ENCODE data around the gene CENPC. TPM values are rescaled to one million over a fixed set of nuclear protein-coding genes. Genes with fewer than 3 reads are reported as not detected.
"Not testable (repeated sequence)": the region's sequence is repeated elsewhere in the genome, so short reads cannot be mapped to it uniquely, and the experiment has no call there.

Gene CENPC
- polyA plus RNA-seq, 1 of the 3 experiments (the other 2 are of a cell fraction) = 2.2 TPM

- Histone ChIP-seq H4K20me1 (ENCODE audit: insufficient read depth) (no peaks in the 10 kb centered on the region), H3F3A (replicated peaks; ENCODE audit: insufficient read depth) (peaks cover 2% of the 10 kb centered on the region), H2AFZ (ENCODE audit: low read depth) (no peak overlapping the region), H3K4me1 (ENCODE audit: control insufficient read depth in 1 of 2, insufficient read depth in 2 of 2, low read depth in 1 of 2, low read length in 1 of 2) (no peaks in the 10 kb centered on the region), H3K9me2 (no peaks in the 10 kb centered on the region), H3K79me2 (ENCODE audit: insufficient read depth) (no peaks in the 10 kb centered on the region; the same call in 1 of the 2 replicates), H3K27me3 (ENCODE audit: insufficient read depth) (no peaks in the 10 kb centered on the region), H3K4me2 (no peak overlapping the region), H3K9me3 (no peaks in the 10 kb centered on the region), H3K9ac (no peak overlapping the region), H3K27ac (ENCODE audit: low read depth in 2 of 2, low read length in 1 of 2) (no peak overlapping the region), H3K4me3 (ENCODE audit: low read depth in 2 of 2, low read length in 1 of 2) (no peak overlapping the region), H3K36me3 (replicated peaks in 1 of 2; ENCODE audit: control insufficient read depth in 1 of 2, insufficient read depth in 2 of 2, low read length in 1 of 2) (peaks cover 6 to 23% of the 10 kb centered on the region in 2 experiments)
- WGBS (ENCODE audit: low lambda C conversion rate) = 93% methylated on average over 5 of the region's 5 CpGs
- CTCF ChIA-PET = interaction anchor here (0.7 kb wide), 1 partner anchor 62 kb away, joined by 3 read pairs; no protein-coding TSS in a partner anchor
- DNase-seq = no peak
- POLR2A ChIA-PET = no interaction called here
- TF ChIP-seq FOXM1 (IDR thresholded peaks at IDR 0.05; ENCODE audit: low read depth) = no peak
- no peak for TF ChIP-seq USF1 (IDR thresholded peaks at IDR 0.05; ENCODE audit: borderline replicate concordance, low read depth)
- no peak for TF ChIP-seq RFX5 (IDR thresholded peaks at IDR 0.05; ENCODE audit: low read length)
- no peak for TF ChIP-seq FOXJ3 (CRISPR knock-in tag; IDR thresholded peaks at IDR 0.05)
- TF ChIP-seq USF2 (IDR thresholded peaks at IDR 0.05; ENCODE audit: borderline replicate concordance, low read depth, low read length) = no peak
- no peak for TF ChIP-seq TCF12 (IDR thresholded peaks at IDR 0.05)
- no peak for TF ChIP-seq RCOR1 (IDR thresholded peaks at IDR 0.05; ENCODE audit: low read length)
- TF ChIP-seq RAD21 (IDR thresholded peaks at IDR 0.05; ENCODE audit: low read length) = no peak
- no peak for TF ChIP-seq REST (IDR thresholded peaks at IDR 0.05; ENCODE audit: low read depth, low read length)
- no peak for TF ChIP-seq MAX (IDR thresholded peaks at IDR 0.05; ENCODE audit: low read depth)
- TF ChIP-seq SMC3 (IDR thresholded peaks at IDR 0.05; ENCODE audit: low read depth, low read length) = no peak
- no peak for TF ChIP-seq ZBTB33 (IDR thresholded peaks at IDR 0.05; ENCODE audit: borderline replicate concordance, low read depth)
- no peak for TF ChIP-seq CTCF (IDR thresholded peaks at IDR 0.05)
- TF ChIP-seq PBX3 (IDR thresholded peaks at IDR 0.05) = no peak
- no peak for TF ChIP-seq POLR2AphosphoS5 (IDR thresholded peaks at IDR 0.05; ENCODE audit: low read depth, low read length)
Measured at GRCh38 chr4:67456577-67457196, 88.6 kb downstream of the CENPC start.

- H3K36me3 ChIP-seq (replicated peaks in 1 of 2; ENCODE audit: control insufficient read depth in 1 of 2, insufficient read depth in 2 of 2, low read length in 1 of 2) = peaks cover 6 to 18% of the 10 kb centered on the region in 2 experiments
- H2AFZ ChIP-seq (ENCODE audit: low read depth); H3K4me2 ChIP-seq; H3F3A ChIP-seq (replicated peaks; ENCODE audit: insufficient read depth); H3K9me3 ChIP-seq; DNase-seq; H3K4me3 ChIP-seq (ENCODE audit: low read depth in 2 of 2, low read length in 1 of 2); H3K27ac ChIP-seq (ENCODE audit: low read depth in 2 of 2, low read length in 1 of 2); POLR2A ChIA-PET; H4K20me1 ChIP-seq (ENCODE audit: insufficient read depth); H3K9ac ChIP-seq; H3K4me1 ChIP-seq (ENCODE audit: control insufficient read depth in 1 of 2, insufficient read depth in 2 of 2, low read depth in 1 of 2, low read length in 1 of 2); H3K9me2 ChIP-seq; H3K79me2 ChIP-seq (ENCODE audit: insufficient read depth); H3K27me3 ChIP-seq (ENCODE audit: insufficient read depth): not testable (repeated sequence)
- WGBS (ENCODE audit: low lambda C conversion rate) = 76% methylated on average over 2 of the region's 2 CpGs
- CTCF ChIA-PET = interaction anchor here (0.7 kb wide), 2 partner anchors 22 to 60 kb away, joined by 3 read pairs; no protein-coding TSS in a partner anchor
Measured at GRCh38 chr4:67452846-67453205, 92.5 kb downstream of the CENPC start.

Measured in SK-N-SH (cell line).